Measurements from ENCODE around the gene WDR73. TPM values are rescaled to one million over a fixed set of nuclear protein-coding genes. Genes with fewer than 3 reads are reported as not detected.
A peak's percentile ranks its signal among the peaks of the same experiment; 100 is the strongest.

Gene WDR73
- polyA plus RNA-seq, 1 of the 3 experiments (the other 2 are of a cell fraction), result 32.9 TPM

- TF ChIP-seq RAD21 (IDR thresholded peaks at IDR 0.05; ENCODE audit: low read length) (no peak), IRF3 (IDR thresholded peaks at IDR 0.05; ENCODE audit: low read depth, low read length) (no peak)
These were observed 27.7 kb upstream of the WDR73 start (continued) for GRCh38 chr15:84681831-84682230.

GRCh38 chr15:84671211-84671610 is 17.1 kb upstream of the WDR73 start:
- H3F3A ChIP-seq (replicated peaks; ENCODE audit: insufficient read depth), result peaks cover 37% of the 10 kb centered on the region
- no peaks in the 10 kb centered on the region for H3K9me3 ChIP-seq
- no peak for TF ChIP-seq RFX5 (IDR thresholded peaks at IDR 0.05; ENCODE audit: low read length)
- TF ChIP-seq CHD2 (IDR thresholded peaks at IDR 0.05; ENCODE audit: low read length, partially characterized antibody), result no peak
- TF ChIP-seq FOXJ3 (CRISPR knock-in tag; IDR thresholded peaks at IDR 0.05), result no peak
- peak; percentile 72 for TF ChIP-seq TCF12 (IDR thresholded peaks at IDR 0.05)
- no peak for TF ChIP-seq IRF3 (IDR thresholded peaks at IDR 0.05; ENCODE audit: low read depth, low read length)
- TF ChIP-seq NFIC (IDR thresholded peaks at IDR 0.05; ENCODE audit: borderline replicate concordance), result peak; percentile 80; the same call in 1 of the 2 replicates
- 0 out of 2 replicates have a peak, but pooled peaks have one; percentile 14 for TF ChIP-seq JUND (IDR thresholded peaks at IDR 0.05)
- H4K20me1 ChIP-seq (ENCODE audit: insufficient read depth), result no peaks in the 10 kb centered on the region
- peak overlapping the region; percentile 64 to 77; a peak in 3 of 4 replicates for H3K27ac ChIP-seq (ENCODE audit: low read depth in 2 of 2, low read length in 1 of 2)
- DNase-seq, result no peak
- peak overlapping the region; percentile 46; the same call in 1 of the 2 replicates for H3K4me2 ChIP-seq
- POLR2A ChIA-PET, result interaction anchor here (0.6 kb wide), 1 partner anchor 40 kb away, joined by 3 read pairs; no protein-coding TSS in a partner anchor
- CTCF ChIA-PET, result interaction anchor here (1.5 to 2.2 kb wide), 2 partner anchors 12 to 257 kb away, joined by 5 to 6 read pairs; no protein-coding TSS in a partner anchor
- no peak overlapping the region for H3K9ac ChIP-seq
- peaks cover 5 to 9% of the 10 kb centered on the region in 2 experiments; a peak in 2 of 4 replicates for H3K4me1 ChIP-seq (ENCODE audit: control insufficient read depth in 1 of 2, insufficient read depth in 2 of 2, low read depth in 1 of 2, low read length in 1 of 2)
- H3K36me3 ChIP-seq (replicated peaks in 1 of 2; ENCODE audit: control insufficient read depth in 1 of 2, insufficient read depth in 2 of 2, low read length in 1 of 2), result peaks cover 41 to 49% of the 10 kb centered on the region in 2 experiments
- no peak overlapping the region for H3K4me3 ChIP-seq (ENCODE audit: low read depth in 2 of 2, low read length in 1 of 2)
- no peak overlapping the region for H2AFZ ChIP-seq (ENCODE audit: low read depth)
- H3K79me2 ChIP-seq (ENCODE audit: insufficient read depth), result peaks cover 9% of the 10 kb centered on the region
- no peaks in the 10 kb centered on the region for H3K9me2 ChIP-seq
- H3K27me3 ChIP-seq (ENCODE audit: insufficient read depth), result no peaks in the 10 kb centered on the region

GRCh38 chr15:84669726-84670125 is 15.6 kb upstream of the WDR73 start:
- Histone ChIP-seq H3K27ac (ENCODE audit: low read depth in 2 of 2, low read length in 1 of 2) (peak overlapping the region in 1 of 2 experiments; percentile 51; a peak in 2 of 4 replicates), H3K9ac (no peak overlapping the region)
- CTCF ChIA-PET, result interaction anchor here (1.1 to 1.6 kb wide), 2 partner anchors 12 to 259 kb away, joined by 3 to 4 read pairs; no protein-coding TSS in a partner anchor
- TF ChIP-seq FOXJ3 (CRISPR knock-in tag; IDR thresholded peaks at IDR 0.05), result no peak
- no peak for TF ChIP-seq FOSL2 (IDR thresholded peaks at IDR 0.05; ENCODE audit: borderline replicate concordance, low read depth)
- no peak for TF ChIP-seq SMC3 (IDR thresholded peaks at IDR 0.05; ENCODE audit: low read depth, low read length)
- no peak for TF ChIP-seq MEF2A (IDR thresholded peaks at IDR 0.05; ENCODE audit: borderline replicate concordance, low read depth)
- TF ChIP-seq MXI1 (IDR thresholded peaks at IDR 0.05; ENCODE audit: low read depth, low read length), result no peak
- TF ChIP-seq JUND (IDR thresholded peaks at IDR 0.05), result no peak
- no peak for TF ChIP-seq USF2 (IDR thresholded peaks at IDR 0.05; ENCODE audit: borderline replicate concordance, low read depth, low read length)
- TF ChIP-seq RCOR1 (IDR thresholded peaks at IDR 0.05; ENCODE audit: low read length), result no peak
- no peak for TF ChIP-seq YY1 (IDR thresholded peaks at IDR 0.05; ENCODE audit: low read depth)
- TF ChIP-seq EP300 (IDR thresholded peaks at IDR 0.05; ENCODE audit: borderline replicate concordance in 1 of 2, low read depth in 1 of 2, low read length in 1 of 2), result no peak
- TF ChIP-seq REST (IDR thresholded peaks at IDR 0.05; ENCODE audit: low read depth, low read length), result no peak
- no peak for TF ChIP-seq EZH2phosphoT487 (IDR thresholded peaks at IDR 0.05; ENCODE audit: borderline replicate concordance, low read depth)
- no peak for TF ChIP-seq GABPA (IDR thresholded peaks at IDR 0.05; ENCODE audit: low read depth)
- no peak for TF ChIP-seq SIN3A (IDR thresholded peaks at IDR 0.05; ENCODE audit: borderline replicate concordance, low read depth, low read length)

More at GRCh38 chr15:84669726-84670125, 15.6 kb upstream of the WDR73 start:
- H4K20me1 ChIP-seq (ENCODE audit: insufficient read depth), result no peaks in the 10 kb centered on the region
- peaks cover 37% of the 10 kb centered on the region for H3F3A ChIP-seq (replicated peaks; ENCODE audit: insufficient read depth)
- no peaks in the 10 kb centered on the region for H3K9me3 ChIP-seq
- WGBS (ENCODE audit: low lambda C conversion rate), result 87% methylated on average over 8 of the region's 8 CpGs
- H3K79me2 ChIP-seq (ENCODE audit: insufficient read depth), result peaks cover 9% of the 10 kb centered on the region
- peaks cover 45 to 53% of the 10 kb centered on the region in 2 experiments for H3K36me3 ChIP-seq (replicated peaks in 1 of 2; ENCODE audit: control insufficient read depth in 1 of 2, insufficient read depth in 2 of 2, low read length in 1 of 2)
- POLR2A ChIA-PET, result no interaction called here
- DNase-seq, result no peak
- no peaks in the 10 kb centered on the region for H3K27me3 ChIP-seq (ENCODE audit: insufficient read depth)
- no peak overlapping the region for H3K4me2 ChIP-seq
- H3K4me3 ChIP-seq (ENCODE audit: low read depth in 2 of 2, low read length in 1 of 2), result no peak overlapping the region
- peaks cover 5 to 9% of the 10 kb centered on the region in 2 experiments; a peak in 2 of 4 replicates for H3K4me1 ChIP-seq (ENCODE audit: control insufficient read depth in 1 of 2, insufficient read depth in 2 of 2, low read depth in 1 of 2, low read length in 1 of 2)
- H3K9me2 ChIP-seq, result no peaks in the 10 kb centered on the region
- no peak overlapping the region for H2AFZ ChIP-seq (ENCODE audit: low read depth)

Measured in SK-N-SH (cell line).